ENCODE results near the gene KSR1.
"Not testable (repeated sequence)": the region's sequence is repeated elsewhere in the genome, so short reads cannot be mapped to it uniquely, and the experiment has no call there.

The KSR1 gene

GRCh38 chr17:27621942-27622559 lies 165.8 kb downstream of the KSR1 start:
- FAIRE-seq, result no peak

GRCh38 chr17:27622986-27623385 lies 166.7 kb downstream of the KSR1 start:
- no peak for FAIRE-seq

DNA sequence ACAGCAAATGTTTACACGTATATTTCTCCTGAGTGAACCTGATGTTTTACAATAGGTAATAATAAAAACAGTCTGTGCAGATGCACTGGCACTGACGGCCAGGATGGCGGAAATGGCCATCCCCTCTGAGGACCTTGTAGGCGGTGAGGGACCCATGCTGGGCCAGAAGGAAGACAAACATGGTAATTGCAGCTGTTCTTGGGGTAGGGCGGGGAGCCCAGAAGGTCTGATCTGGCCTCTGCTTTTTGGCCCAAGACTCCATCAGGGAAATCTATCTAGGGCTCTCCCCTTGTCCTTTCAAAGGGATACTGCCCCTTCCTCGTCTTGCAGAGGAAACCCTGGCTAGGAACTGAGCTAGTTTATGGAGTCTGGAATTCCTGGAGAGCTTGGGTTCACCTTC lies 167.4 kb downstream of the KSR1 start:
- FAIRE-seq, result no peak

DNA sequence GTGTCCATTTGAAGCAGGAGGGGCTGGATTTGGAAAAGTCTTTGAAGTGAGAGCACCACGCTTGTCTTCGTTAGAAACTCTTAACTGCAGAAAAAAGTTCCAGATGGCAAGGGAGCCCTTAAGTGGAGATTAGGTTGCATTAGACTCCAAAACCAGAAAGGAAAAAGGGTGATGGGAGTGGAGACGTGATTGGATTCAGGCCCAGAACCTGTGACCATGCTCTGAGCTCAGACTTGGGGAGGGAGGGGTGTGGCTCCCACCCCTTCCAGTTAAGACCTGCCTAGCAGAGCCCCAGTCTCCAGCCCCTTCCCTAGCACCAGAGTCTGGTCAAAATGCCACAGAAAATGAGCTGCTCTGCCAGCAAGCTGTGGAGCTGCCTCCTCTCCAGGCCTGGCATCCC lies 168.3 kb downstream of the KSR1 start:
- FAIRE-seq, result no peak

GRCh38 chr17:27625856-27626255 lies 169.6 kb downstream of the KSR1 start:
- no peak for FAIRE-seq

- no peak for FAIRE-seq
These were observed 171.3 kb downstream of the KSR1 start for GRCh38 chr17:27627514-27627913.

- FAIRE-seq, result no peak
These were observed 172.1 kb downstream of the KSR1 start for GRCh38 chr17:27628376-27628775.

DNA sequence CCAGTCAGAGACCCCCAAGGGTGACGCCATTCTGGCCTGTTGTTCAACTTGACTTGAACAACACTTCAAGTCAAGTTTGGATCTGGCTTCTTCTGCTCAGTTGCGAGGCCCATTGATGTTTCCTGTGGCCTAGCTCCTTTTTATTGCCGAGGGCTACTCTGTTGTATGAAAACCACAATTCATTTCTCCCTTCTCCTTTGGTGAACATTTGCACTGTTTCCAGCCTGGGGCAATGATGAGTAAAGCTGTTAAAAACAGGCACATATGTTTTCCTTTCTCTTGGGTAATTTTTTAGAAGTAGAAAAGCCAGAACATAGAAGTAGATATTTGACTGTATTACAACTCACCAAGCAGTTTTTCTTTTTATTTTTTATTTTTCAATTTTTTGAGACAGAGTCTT lies 173.0 kb downstream of the KSR1 start:
- FAIRE-seq, result not testable (repeated sequence)

- no peak for FAIRE-seq
These were observed 174.6 kb downstream of the KSR1 start, which contains the start of gene LGALS9 for GRCh38 chr17:27630607-27631410. Gene LGALS9, plus strand, starts transcription at chr17:27631188. Its CDS starts 78 bp downstream, at chr17:27631266.

DNA sequence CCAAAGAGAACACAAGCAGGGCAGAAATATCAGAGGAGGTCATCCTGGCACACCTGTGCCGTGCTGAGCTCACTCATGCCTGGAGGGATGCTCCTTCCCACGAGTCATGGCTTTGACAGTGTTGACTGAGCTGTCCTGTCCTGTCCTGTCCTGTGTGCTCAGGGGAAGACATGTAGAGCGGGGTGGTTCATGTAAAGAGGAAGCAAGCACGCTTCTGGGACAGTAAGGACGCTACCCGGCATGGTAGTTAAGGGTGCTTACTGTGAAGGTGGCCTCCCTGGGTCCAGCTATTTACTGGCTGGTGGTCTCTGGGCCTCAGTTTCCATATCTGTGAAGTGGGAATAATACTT lies 175.1 kb downstream of the KSR1 start:
- FAIRE-seq, result no peak

DNA sequence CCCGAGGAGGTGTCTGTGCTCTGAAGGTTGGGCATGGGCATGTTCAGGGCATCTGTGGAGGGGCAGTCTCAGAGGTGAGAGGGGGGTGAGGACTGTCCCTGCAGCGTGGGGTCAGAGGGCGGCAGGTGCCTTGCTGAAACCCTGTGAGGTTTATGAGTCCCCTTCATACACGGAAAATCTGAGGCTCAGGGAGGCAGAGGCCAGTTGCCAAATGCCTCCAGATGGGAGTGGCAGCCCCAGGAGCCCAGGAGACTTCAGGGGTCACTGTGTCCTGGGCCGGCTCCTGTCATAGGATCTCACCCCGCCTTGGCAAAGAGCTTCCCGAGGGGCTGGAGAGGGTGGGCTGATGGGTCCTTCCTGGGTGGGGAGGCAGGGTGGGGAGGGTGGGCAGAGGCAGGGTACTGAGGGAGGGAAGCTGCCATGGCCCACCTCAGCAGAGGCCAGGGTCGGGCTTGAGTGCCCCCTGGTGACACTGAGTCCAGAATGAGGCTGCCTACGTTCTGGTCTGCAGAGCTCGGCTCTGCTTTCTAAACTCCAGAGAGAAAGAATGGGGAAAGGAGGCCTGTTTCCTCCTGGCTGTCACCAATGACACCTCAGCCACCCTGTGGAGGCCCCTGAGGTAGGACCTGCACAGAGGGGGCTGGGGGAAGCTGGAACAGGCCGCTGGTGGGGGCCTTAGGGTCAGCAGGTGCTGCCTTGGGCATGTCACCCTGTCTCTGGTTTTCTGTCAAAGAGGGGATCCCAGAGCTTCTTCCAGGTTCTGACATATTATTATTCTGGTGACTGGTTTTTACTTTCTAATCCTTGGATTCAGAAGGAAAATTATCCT lies 175.9 kb downstream of the KSR1 start:
- FAIRE-seq, result no peak

DNA sequence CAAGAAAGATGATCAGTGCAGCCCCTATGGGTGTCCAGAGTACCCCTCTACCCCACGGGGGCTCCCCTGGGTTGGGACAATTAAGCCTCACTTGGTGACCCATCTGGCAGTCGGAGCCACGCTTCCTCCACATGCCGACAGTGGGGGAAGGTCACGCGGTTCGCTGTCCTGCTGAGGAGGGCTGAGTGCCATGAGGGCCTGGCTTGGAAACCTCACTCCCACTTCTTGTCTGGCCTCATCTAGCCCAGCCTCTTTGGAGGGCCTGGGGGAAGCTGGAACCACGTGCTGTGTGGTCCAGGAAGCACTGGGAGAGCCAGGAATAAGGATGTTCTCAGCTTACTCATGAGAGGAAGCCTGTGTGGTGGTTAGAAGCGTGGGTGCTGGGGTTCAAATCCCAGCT lies 176.5 kb downstream of the KSR1 start:
- not testable (repeated sequence) for FAIRE-seq

- FAIRE-seq, result no peak
These were observed 177.2 kb downstream of the KSR1 start for GRCh38 chr17:27633312-27634025.

- no peak for FAIRE-seq
These were observed 177.7 kb downstream of the KSR1 start for GRCh38 chr17:27634026-27634335.

- FAIRE-seq, result no peak
These were observed 178.5 kb downstream of the KSR1 start for GRCh38 chr17:27634776-27635175.

- FAIRE-seq, result no peak
These were observed 179.1 kb downstream of the KSR1 start for GRCh38 chr17:27635275-27635823.

GRCh38 chr17:27636005-27636520 lies 179.8 kb downstream of the KSR1 start:
- FAIRE-seq, result not testable (repeated sequence)

GRCh38 chr17:27637818-27638217 lies 181.6 kb downstream of the KSR1 start:
- not testable (repeated sequence) for FAIRE-seq

GRCh38 chr17:27638415-27638914 lies 182.2 kb downstream of the KSR1 start:
- FAIRE-seq, result not testable (repeated sequence)

- FAIRE-seq, result no peak
These were observed 184.5 kb downstream of the KSR1 start for GRCh38 chr17:27640790-27641189.

DNA sequence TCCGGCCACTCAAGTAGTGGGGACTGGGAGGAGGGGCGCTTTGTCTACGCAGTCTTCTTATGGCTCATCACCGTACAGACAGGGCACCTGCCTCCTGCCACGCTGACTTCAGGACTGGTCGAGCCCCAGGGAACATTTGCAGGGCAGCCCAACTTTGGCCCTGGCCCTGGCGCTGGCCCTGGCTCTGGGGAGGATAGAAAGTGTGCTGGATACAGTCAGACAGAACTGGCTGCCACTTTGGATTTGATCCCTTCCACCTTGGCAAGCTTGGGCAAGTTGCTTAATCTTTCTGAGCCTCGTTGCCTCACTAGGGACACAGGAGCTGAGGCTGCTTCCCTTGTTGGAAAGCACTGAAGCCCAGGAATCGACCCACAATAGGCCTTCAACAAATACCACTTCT lies 188.3 kb downstream of the KSR1 start:
- FAIRE-seq, result no peak

DNA sequence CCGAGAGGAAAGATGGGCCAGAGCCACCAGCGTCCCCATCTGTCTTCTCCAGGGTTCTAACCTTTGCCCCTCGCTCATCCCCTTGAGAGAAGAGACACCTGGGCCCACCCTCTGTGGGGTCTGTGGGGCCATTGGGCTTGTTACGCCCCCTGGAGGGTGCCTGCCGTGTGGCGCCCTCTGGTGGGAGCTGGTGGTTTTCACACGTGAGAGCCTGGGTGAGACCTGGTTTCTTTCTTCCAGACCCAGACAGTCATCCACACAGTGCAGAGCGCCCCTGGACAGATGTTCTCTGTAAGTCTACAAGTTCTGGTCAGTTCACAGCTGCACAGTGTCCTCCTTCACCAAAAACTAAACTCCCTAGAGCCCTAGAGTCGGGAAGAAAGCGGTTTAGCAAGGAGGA lies 189.4 kb downstream of the KSR1 start:
- FAIRE-seq, result not testable (repeated sequence)

Data from islet of Langerhans (tissue), 1 donor.